IPS-18c (cell line): ENCODE data around the gene CAPN15.
A peak's percentile ranks its signal among the peaks of the same experiment; 100 is the strongest.
"Not testable (repeated sequence)": the region's sequence is repeated elsewhere in the genome, so short reads cannot be mapped to it uniquely, and the experiment has no call there.

Source experiments
- H3K4me3 ChIP-seq: 2 replicates; pipeline ENCODE4 v1.7.0; 2013; ENCODE audit warnings: low read depth, mild to moderate bottlenecking, low read length, moderate library complexity; ENCODE audit not compliant: insufficient read depth
- H3K9me3 ChIP-seq: one replicate; pipeline ENCODE4 v1.6.1; 2013; ENCODE audit warnings: mild to moderate bottlenecking, low read length, moderate library complexity; ENCODE audit not compliant: control insufficient read depth, insufficient read depth

CAPN15 gene

GRCh38 chr16:527015-527903 is at the start of gene CAPN15:
CAPN15 (plus strand) TSS chr16:527712; CDS start chr16:546839, 19,127 bp downstream.
- Histone ChIP-seq H3K4me3 (peak within 1 kb of the TSS; percentile 91), H3K9me3 (peaks cover 2% of the 10 kb centered on the region)

- not testable (repeated sequence) for H3K4me3 ChIP-seq
Measured at GRCh38 chr16:478287-478686, 49.2 kb upstream of the CAPN15 start.

GRCh38 chr16:482468-483185 is 44.9 kb upstream of the CAPN15 start:
- no peaks in the 10 kb centered on the region for H3K9me3 ChIP-seq
- H3K4me3 ChIP-seq: no peak overlapping the region

More at GRCh38 chr16:478287-478686, 49.2 kb upstream of the CAPN15 start:
- not testable (repeated sequence) for H3K9me3 ChIP-seq

GRCh38 chr16:483341-484075 is 44.0 kb upstream of the CAPN15 start:
- H3K4me3 ChIP-seq: no peak overlapping the region
- no peaks in the 10 kb centered on the region for H3K9me3 ChIP-seq

- Histone ChIP-seq H3K9me3 (no peaks in the 10 kb centered on the region), H3K4me3 (no peak overlapping the region)
Measured at GRCh38 chr16:489606-490005, 37.9 kb upstream of the CAPN15 start.

GRCh38 chr16:490768-491167 is 36.7 kb upstream of the CAPN15 start:
- Histone ChIP-seq H3K9me3 (no peaks in the 10 kb centered on the region), H3K4me3 (no peak overlapping the region)

GRCh38 chr16:491220-491919 is 36.1 kb upstream of the CAPN15 start:
- H3K4me3 ChIP-seq: no peak overlapping the region
- no peaks in the 10 kb centered on the region for H3K9me3 ChIP-seq

GRCh38 chr16:492211-492875 is 35.2 kb upstream of the CAPN15 start:
- no peak overlapping the region for H3K4me3 ChIP-seq
- no peaks in the 10 kb centered on the region for H3K9me3 ChIP-seq

GRCh38 chr16:494676-495075 is 32.8 kb upstream of the CAPN15 start:
- H3K4me3 ChIP-seq, H3K9me3 ChIP-seq: not testable (repeated sequence)

GRCh38 chr16:495127-495748 is 32.3 kb upstream of the CAPN15 start:
- Histone ChIP-seq H3K9me3 (no peaks in the 10 kb centered on the region), H3K4me3 (no peak overlapping the region)

- Histone ChIP-seq H3K9me3 (no peaks in the 10 kb centered on the region), H3K4me3 (no peak overlapping the region)
Measured at GRCh38 chr16:496097-496886, 31.2 kb upstream of the CAPN15 start.

- H3K9me3 ChIP-seq: no peaks in the 10 kb centered on the region
- H3K4me3 ChIP-seq: no peak overlapping the region
Measured at GRCh38 chr16:497258-497657, 30.3 kb upstream of the CAPN15 start.

GRCh38 chr16:499924-500323 is 27.6 kb upstream of the CAPN15 start:
- H3K9me3 ChIP-seq: no peaks in the 10 kb centered on the region

GRCh38 chr16:500709-501108 is 26.8 kb upstream of the CAPN15 start:
- no peaks in the 10 kb centered on the region for H3K9me3 ChIP-seq
- no peak overlapping the region for H3K4me3 ChIP-seq

More at GRCh38 chr16:499924-500323, 27.6 kb upstream of the CAPN15 start:
- H3K4me3 ChIP-seq: no peak overlapping the region

GRCh38 chr16:502179-502943 is 25.2 kb upstream of the CAPN15 start:
- Histone ChIP-seq H3K4me3 (no peak overlapping the region), H3K9me3 (no peaks in the 10 kb centered on the region)
